SK-N-SH (cell line): Measurements from ENCODE around the gene ECSCR. TPM values are rescaled to one million over a fixed set of nuclear protein-coding genes. Genes with fewer than 3 reads are reported as not detected.
A peak's percentile ranks its signal among the peaks of the same experiment; 100 is the strongest.

Source experiments
- CTCF ChIA-PET: fragments of 300-600, 350-600 bp; formaldehyde crosslinking; extraction: SDS; loops from one replicate; lab custom pipeline; 2021; lab: Yijun Ruan, JAX
- POLR2A ChIA-PET: fragments of 350-600 bp; sonication (Branson Sonifier 250); formaldehyde crosslinking; extraction: SDS; loops from one replicate; lab custom pipeline; 2020; ENCODE audit warnings: antibody characterized with exemption, inconsistent platforms; lab: Yijun Ruan, JAX
- DNase-seq: peaks from one replicate; pipeline ENCODE4 v3.0.0; 2012
- H2AFZ ChIP-seq: fragments of 200-600 bp; sonication (generic); 2 replicates; pipeline ENCODE4 v1.8.1; 2016; ENCODE audit warnings: antibody characterized with exemption, mild to moderate bottlenecking, low read depth
- H3F3A ChIP-seq: fragments of 200-600 bp; sonication (generic); replicated peaks from 2 replicates; pipeline ENCODE3; 2016; ENCODE audit warnings: antibody characterized with exemption, mild to moderate bottlenecking; ENCODE audit not compliant: insufficient read depth
- H3K27ac ChIP-seq, 2 experiments: fragments of 200-500 bp in 1 of 2; fragments of 200-600 bp in 1 of 2; sonication (Bioruptor generic) in 1 of 2; sonication (generic), shearing (Covaris generic) in 1 of 2; 2 replicates each; pipeline versions ENCODE4 v1.5.1 to v1.6.1; 2014 to 2016; ENCODE audit warnings: low read depth in 2 of 2, inconsistent platforms in 1 of 2, low read length in 1 of 2, mild to moderate bottlenecking in 1 of 2, mixed read lengths in 1 of 2
- H3K27me3 ChIP-seq: fragments of 200-600 bp; sonication (generic), shearing (Covaris generic); 2 replicates; pipeline ENCODE4 v1.6.1; 2016; ENCODE audit warnings: mixed run types; ENCODE audit not compliant: insufficient read depth
- H3K36me3 ChIP-seq, 2 experiments: fragments of 200-500 bp in 1 of 2; fragments of 200-600 bp in 1 of 2; sonication (Bioruptor generic) in 1 of 2; sonication (generic) in 1 of 2; replicated peaks in 1 of 2; 2 replicates each; pipeline versions ENCODE3 to v1.5.1; 2014 to 2016; ENCODE audit warnings: low read length in 1 of 2, mild to moderate bottlenecking in 1 of 2; ENCODE audit not compliant: insufficient read depth in 2 of 2, control insufficient read depth in 1 of 2
- H3K4me1 ChIP-seq, 2 experiments: fragments of 200-500 bp in 1 of 2; fragments of 200-600 bp in 1 of 2; sonication (Bioruptor generic) in 1 of 2; sonication (generic), shearing (Covaris generic) in 1 of 2; 2 replicates each; pipeline versions ENCODE4 v1.5.1 to v1.6.1; 2014 to 2016; ENCODE audit warnings: low read depth in 1 of 2, low read length in 1 of 2, mixed run types in 1 of 2; ENCODE audit not compliant: insufficient read depth in 2 of 2, control insufficient read depth in 1 of 2
- H3K4me2 ChIP-seq: fragments of 200-600 bp; sonication (generic), shearing (Covaris generic); 2 replicates; pipeline ENCODE4 v1.6.1; 2017; ENCODE audit warnings: mixed run types
- H3K4me3 ChIP-seq, 2 experiments: fragments of 200-500 bp in 1 of 2; fragments of 200-600 bp in 1 of 2; sonication (Bioruptor generic) in 1 of 2; sonication (generic), shearing (Covaris generic) in 1 of 2; 2 replicates each; pipeline versions ENCODE4 v1.5.1 to v1.8.1; 2014 to 2016; ENCODE audit warnings: low read depth in 2 of 2, inconsistent platforms in 1 of 2, low read length in 1 of 2, mild to moderate bottlenecking in 1 of 2, mixed read lengths in 1 of 2, moderate library complexity in 1 of 2
- H3K79me2 ChIP-seq: fragments of 200-600 bp; sonication (generic); 2 replicates; pipeline ENCODE4 v1.8.1; 2017; ENCODE audit warnings: mild to moderate bottlenecking; ENCODE audit not compliant: insufficient read depth
- H3K9ac ChIP-seq: fragments of 200-600 bp; sonication (generic); 2 replicates; pipeline ENCODE4 v1.6.1; 2017; ENCODE audit warnings: mixed run types
- H3K9me2 ChIP-seq: fragments of 200-600 bp; sonication (generic); 2 replicates; pipeline ENCODE4 v1.6.1; 2017; ENCODE audit warnings: mixed run types
- H3K9me3 ChIP-seq: fragments of 200-600 bp; sonication (generic); 2 replicates; pipeline ENCODE4 v1.6.1; 2017; ENCODE audit warnings: mixed run types, mild to moderate bottlenecking, moderate library complexity
- H4K20me1 ChIP-seq: fragments of 200-600 bp; sonication (generic); 2 replicates; pipeline ENCODE4 v1.6.1; 2017; ENCODE audit warnings: mild to moderate bottlenecking, mixed run types; ENCODE audit not compliant: insufficient read depth
- ELF1 ChIP-seq: IDR thresholded peaks from 2 replicates; pipeline ENCODE4 v1.4.0; 2012
- EZH2phosphoT487 ChIP-seq: fragments of 200-600 bp; sonication (generic); IDR thresholded peaks from 2 replicates; pipeline ENCODE4 v1.6.1; 2017; ENCODE audit warnings: low read depth, mixed run types, mild to moderate bottlenecking, antibody characterized with exemption, moderate library complexity, borderline replicate concordance
- FOXM1 ChIP-seq: IDR thresholded peaks from 2 replicates; pipeline ENCODE4 v1.4.0; 2012; ENCODE audit warnings: low read depth, mild to moderate bottlenecking
- JUND ChIP-seq: IDR thresholded peaks from 2 replicates; pipeline ENCODE4 v1.4.0; 2012
- MEF2A ChIP-seq: IDR thresholded peaks from 2 replicates; pipeline ENCODE4 v1.4.0; 2012; ENCODE audit warnings: low read depth, borderline replicate concordance
- NFIC ChIP-seq: IDR thresholded peaks from 2 replicates; pipeline ENCODE4 v1.4.0; 2012; ENCODE audit warnings: borderline replicate concordance
- PBX3 ChIP-seq: IDR thresholded peaks from 2 replicates; pipeline ENCODE4; 2012
- POLR2AphosphoS5 ChIP-seq: IDR thresholded peaks from 2 replicates; pipeline ENCODE4 v1.6.1; 2012; ENCODE audit warnings: low read depth, low read length
- RAD21 ChIP-seq: IDR thresholded peaks from 2 replicates; pipeline ENCODE4 v1.6.1; 2012; ENCODE audit warnings: mild to moderate bottlenecking, low read length
- RCOR1 ChIP-seq: fragments of 150-350 bp; IDR thresholded peaks from 2 replicates; pipeline ENCODE4 v1.6.1; 2017; ENCODE audit warnings: antibody characterized with exemption, low read length
- RXRA ChIP-seq: IDR thresholded peaks from 2 replicates; pipeline ENCODE4 v1.4.0; 2012; ENCODE audit warnings: low read depth, mild to moderate bottlenecking, borderline replicate concordance
- SIN3A ChIP-seq: IDR thresholded peaks from 2 replicates; pipeline ENCODE4 v1.6.1; 2012; ENCODE audit warnings: low read depth, mild to moderate bottlenecking, low read length, moderate library complexity, borderline replicate concordance
- SMC3 ChIP-seq: IDR thresholded peaks from 2 replicates; pipeline ENCODE4 v1.6.1; 2012; ENCODE audit warnings: low read depth, low read length, improper control_type of control experiment
- YY1 ChIP-seq: IDR thresholded peaks from 2 replicates; pipeline ENCODE4 v1.4.0; 2012; ENCODE audit warnings: low read depth, mild to moderate bottlenecking
- WGBS: methylation state at CpG from one replicate; pipeline ENCODE4 v1.1.6; 2017; ENCODE audit warnings: low lambda C conversion rate; 5-methylcytosine and 5-hydroxymethylcytosine counted together
- polyA plus RNA-seq, 3 experiments: library from polyadenylated mRNA; depleted of rRNA; stranded (reverse); fragments of >200 nt; gene quantifications; 2 replicates each; pipeline ENCODE4 v1.2.3, GENCODE V29; 2012
- TF ChIP-seq, protein P1 (sequence below): fragments of 200-600 bp; sonication (generic); IDR thresholded peaks from 2 replicates; pipeline ENCODE4 v1.6.1; 2017; ENCODE audit warnings: antibody characterized with exemption, mild to moderate bottlenecking, moderate library complexity
- TF ChIP-seq, protein P2 (sequence below): fragments of 150-350 bp; IDR thresholded peaks from 2 replicates; pipeline ENCODE4 v1.6.1; 2017; ENCODE audit warnings: antibody characterized with exemption, low read length, low read depth, borderline replicate concordance
- TF ChIP-seq, protein P3 (sequence below): IDR thresholded peaks from 2 replicates; pipeline ENCODE4 v1.4.0; 2012; ENCODE audit warnings: low read depth

The ECSCR gene
- polyA plus RNA-seq, 1 of the 3 experiments (the other 2 are of a cell fraction): 10.9 TPM

- H3F3A ChIP-seq: peaks cover 43% of the 10 kb centered on the region
- peak overlapping the region in 1 of 2 experiments; percentile 87; a peak in 3 of 4 replicates for H3K27ac ChIP-seq
- POLR2A ChIA-PET: no interaction called here
- peak overlapping the region; percentile 18; the same call in 1 of the 2 replicates for H2AFZ ChIP-seq
- H3K4me3 ChIP-seq: no peak overlapping the region
- H3K27me3 ChIP-seq: no peaks in the 10 kb centered on the region
- no peak overlapping the region for H3K4me2 ChIP-seq
- H3K79me2 ChIP-seq: no peaks in the 10 kb centered on the region
- no peak for DNase-seq
- 79% methylated on average over 5 of the region's 5 CpGs for WGBS
- H3K4me1 ChIP-seq: peaks cover 0 to 26% of the 10 kb centered on the region in 2 experiments; a peak in 3 of 4 replicates
- no peaks in the 10 kb centered on the region for H3K9me3 ChIP-seq
- H3K9ac ChIP-seq: no peak overlapping the region
- no peaks in the 10 kb centered on the region for H3K9me2 ChIP-seq
- no peak for TF ChIP-seq SMC3
- TF ChIP-seq POLR2AphosphoS5: no peak
- TF ChIP-seq RXRA: no peak
- no peak for TF ChIP-seq RAD21
- TF ChIP-seq NFIC: no peak
- no peak for TF ChIP-seq SIN3A
- no peak for TF ChIP-seq PBX3
- TF ChIP-seq MEF2A: no peak
- no peak for TF ChIP-seq YY1
- TF ChIP-seq FOXM1: no peak
- no peak for TF ChIP-seq JUND
- TF ChIP-seq, protein P1, sequence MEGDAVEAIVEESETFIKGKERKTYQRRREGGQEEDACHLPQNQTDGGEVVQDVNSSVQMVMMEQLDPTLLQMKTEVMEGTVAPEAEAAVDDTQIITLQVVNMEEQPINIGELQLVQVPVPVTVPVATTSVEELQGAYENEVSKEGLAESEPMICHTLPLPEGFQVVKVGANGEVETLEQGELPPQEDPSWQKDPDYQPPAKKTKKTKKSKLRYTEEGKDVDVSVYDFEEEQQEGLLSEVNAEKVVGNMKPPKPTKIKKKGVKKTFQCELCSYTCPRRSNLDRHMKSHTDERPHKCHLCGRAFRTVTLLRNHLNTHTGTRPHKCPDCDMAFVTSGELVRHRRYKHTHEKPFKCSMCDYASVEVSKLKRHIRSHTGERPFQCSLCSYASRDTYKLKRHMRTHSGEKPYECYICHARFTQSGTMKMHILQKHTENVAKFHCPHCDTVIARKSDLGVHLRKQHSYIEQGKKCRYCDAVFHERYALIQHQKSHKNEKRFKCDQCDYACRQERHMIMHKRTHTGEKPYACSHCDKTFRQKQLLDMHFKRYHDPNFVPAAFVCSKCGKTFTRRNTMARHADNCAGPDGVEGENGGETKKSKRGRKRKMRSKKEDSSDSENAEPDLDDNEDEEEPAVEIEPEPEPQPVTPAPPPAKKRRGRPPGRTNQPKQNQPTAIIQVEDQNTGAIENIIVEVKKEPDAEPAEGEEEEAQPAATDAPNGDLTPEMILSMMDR: no peak
- TF ChIP-seq RCOR1: no peak
- TF ChIP-seq, protein P2, sequence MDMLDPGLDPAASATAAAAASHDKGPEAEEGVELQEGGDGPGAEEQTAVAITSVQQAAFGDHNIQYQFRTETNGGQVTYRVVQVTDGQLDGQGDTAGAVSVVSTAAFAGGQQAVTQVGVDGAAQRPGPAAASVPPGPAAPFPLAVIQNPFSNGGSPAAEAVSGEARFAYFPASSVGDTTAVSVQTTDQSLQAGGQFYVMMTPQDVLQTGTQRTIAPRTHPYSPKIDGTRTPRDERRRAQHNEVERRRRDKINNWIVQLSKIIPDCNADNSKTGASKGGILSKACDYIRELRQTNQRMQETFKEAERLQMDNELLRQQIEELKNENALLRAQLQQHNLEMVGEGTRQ: no peak
- TF ChIP-seq ELF1: no peak
- TF ChIP-seq EZH2phosphoT487: no peak
- TF ChIP-seq, protein P3, sequence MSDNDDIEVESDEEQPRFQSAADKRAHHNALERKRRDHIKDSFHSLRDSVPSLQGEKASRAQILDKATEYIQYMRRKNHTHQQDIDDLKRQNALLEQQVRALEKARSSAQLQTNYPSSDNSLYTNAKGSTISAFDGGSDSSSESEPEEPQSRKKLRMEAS: no peak
- H4K20me1 ChIP-seq: no peaks in the 10 kb centered on the region
- CTCF ChIA-PET: interaction anchor here (1.6 kb wide), 1 partner anchor 25 kb away, joined by 4 read pairs; no protein-coding TSS in a partner anchor
- H3K36me3 ChIP-seq: no peaks in the 10 kb centered on the region
Observed at GRCh38 chr5:139446956-139447779, 15.4 kb downstream of the ECSCR start.
